PC-3 (cell line): ENCODE data around the gene NRIP1. TPM values are rescaled to one million over a fixed set of nuclear protein-coding genes. Genes with fewer than 3 reads are reported as not detected.

Experiments used
- ATAC-seq: fragments of 200-7000 bp; cut with Tn5 transposase; 2 replicates; pipeline ENCODE4 v1.9.1; 2020; ENCODE audit warnings: mild to moderate bottlenecking, moderate library complexity
- BruUV-seq: library from RNA; stranded (reverse); fragments of 400-500 nt; replicated peaks from 2 replicates; lab custom pipeline; 2021; lab: Mats Ljungman, UMichigan
- CTCF ChIA-PET: fragments of 300-600 bp; sonication (Branson Sonifier 250); formaldehyde crosslinking; loops from one replicate; lab custom pipeline; 2022; ENCODE audit warnings: antibody characterized with exemption; lab: Charles Lee
- POLR2A ChIA-PET: fragments of 300-600 bp; sonication (Branson Sonifier 250); formaldehyde crosslinking; loops from one replicate; lab custom pipeline; 2022; ENCODE audit warnings: antibody characterized with exemption; ENCODE audit not compliant: unreplicated experiment; lab: Charles Lee
- DNase-seq: peaks from one replicate; pipeline ENCODE4 v3.0.0-alpha.2; 2015
- H2AFZ ChIP-seq: fragments of 300-600 bp; sonication (generic); 2 replicates; pipeline ENCODE4 v1.6.0; 2016; ENCODE audit warnings: antibody characterized with exemption, low read length
- H3F3A ChIP-seq: fragments of 300-600 bp; sonication (generic); one replicate; pipeline ENCODE4 v1.6.0; 2017; ENCODE audit warnings: antibody characterized with exemption, low read length, control low read depth, mild to moderate bottlenecking; ENCODE audit not compliant: unreplicated experiment
- H3K27ac ChIP-seq: fragments of 300-600 bp; sonication (generic); 2 replicates; pipeline ENCODE4 v1.5.1; 2016; ENCODE audit warnings: mild to moderate bottlenecking, low read length
- H3K27me3 ChIP-seq: fragments of 300-600 bp; sonication (generic); 2 replicates; pipeline ENCODE4 v1.6.1; 2016; ENCODE audit warnings: low read length, mixed read lengths
- H3K36me3 ChIP-seq: fragments of 300-600 bp; sonication (generic); 2 replicates; pipeline ENCODE4 v1.6.1; 2016; ENCODE audit warnings: low read depth, mixed run types, low read length, mixed read lengths
- H3K4me1 ChIP-seq: fragments of 300-600 bp; sonication (generic); 2 replicates; pipeline ENCODE4 v1.5.1; 2016; ENCODE audit warnings: low read length; ENCODE audit not compliant: insufficient read depth
- H3K4me2 ChIP-seq: fragments of 300-600 bp; sonication (generic); 2 replicates; pipeline ENCODE4 v1.6.0; 2016; ENCODE audit warnings: low read length
- H3K4me3 ChIP-seq: fragments of 300-600 bp; sonication (generic); 2 replicates; pipeline ENCODE4 v1.5.1; 2016; ENCODE audit warnings: mild to moderate bottlenecking, low read length, mixed read lengths
- H3K79me2 ChIP-seq: fragments of 300-600 bp; sonication (generic); 2 replicates; pipeline ENCODE4 v1.6.1; 2017; ENCODE audit warnings: low read length, mixed read lengths
- H3K9ac ChIP-seq: fragments of 300-600 bp; sonication (generic); 2 replicates; pipeline ENCODE4 v1.6.0; 2016; ENCODE audit warnings: mild to moderate bottlenecking, low read length
- H3K9me2 ChIP-seq: fragments of 300-600 bp; sonication (generic); replicated peaks from 2 replicates; pipeline ENCODE4 v1.6.1; 2016; ENCODE audit warnings: mixed run types, low read length, mixed read lengths
- H3K9me3 ChIP-seq: fragments of 300-600 bp; sonication (generic); 2 replicates; pipeline ENCODE4 v1.6.1; 2016; ENCODE audit warnings: low read length, mixed read lengths
- H4K20me1 ChIP-seq: fragments of 300-600 bp; sonication (generic); 2 replicates; pipeline ENCODE4 v1.6.1; 2016; ENCODE audit warnings: low read length, mixed read lengths
- EZH2 ChIP-seq: fragments of 300-600 bp; sonication (generic); IDR thresholded peaks from one replicate; pipeline ENCODE4 v1.6.1; 2017; ENCODE audit warnings: antibody characterized with exemption, mild to moderate bottlenecking, low read length; ENCODE audit not compliant: unreplicated experiment
- EZH2phosphoT487 ChIP-seq: fragments of 300-600 bp; sonication (generic); IDR thresholded peaks from 2 replicates; pipeline ENCODE4 v1.6.1; 2018; ENCODE audit warnings: mild to moderate bottlenecking, antibody characterized with exemption, low read length, borderline replicate concordance
- intact Hi-C: fragments of 100-400 bp; cut with micrococcal nuclease; formaldehyde crosslinking; loops from 2 replicates; pipeline ENCODE4 v1.9.0; 2023
- total RNA-seq: library from RNA; depleted of rRNA; stranded (reverse); fragments of >200 nt; gene quantifications from 2 replicates; pipeline ENCODE4 v1.2.3, GENCODE V29; 2014
- TF ChIP-seq, protein P1 (sequence below): fragments of 300-600 bp; sonication (generic); conservative IDR thresholded peaks from 2 replicates; pipeline ENCODE4 v1.5.1; 2017; ENCODE audit warnings: antibody characterized with exemption, low read depth, mild to moderate bottlenecking, low read length

The NRIP1 gene
- total RNA-seq, 1 experiment from 2014 or later: 69.2 TPM

- H3K9ac ChIP-seq: no peak overlapping the region
- no peaks in the 10 kb centered on the region for H3K4me1 ChIP-seq
- H3K4me3 ChIP-seq: no peak overlapping the region
- H3K27me3 ChIP-seq: no peaks in the 10 kb centered on the region
- BruUV-seq: no TSS peak
- no peaks in the 10 kb centered on the region for H3F3A ChIP-seq
- no peaks in the 10 kb centered on the region for H3K9me2 ChIP-seq
- H3K4me2 ChIP-seq: no peak overlapping the region
- no peak overlapping the region for H3K27ac ChIP-seq
- TF ChIP-seq EZH2phosphoT487: no peak
- no peak for TF ChIP-seq EZH2
- TF ChIP-seq, protein P1, sequence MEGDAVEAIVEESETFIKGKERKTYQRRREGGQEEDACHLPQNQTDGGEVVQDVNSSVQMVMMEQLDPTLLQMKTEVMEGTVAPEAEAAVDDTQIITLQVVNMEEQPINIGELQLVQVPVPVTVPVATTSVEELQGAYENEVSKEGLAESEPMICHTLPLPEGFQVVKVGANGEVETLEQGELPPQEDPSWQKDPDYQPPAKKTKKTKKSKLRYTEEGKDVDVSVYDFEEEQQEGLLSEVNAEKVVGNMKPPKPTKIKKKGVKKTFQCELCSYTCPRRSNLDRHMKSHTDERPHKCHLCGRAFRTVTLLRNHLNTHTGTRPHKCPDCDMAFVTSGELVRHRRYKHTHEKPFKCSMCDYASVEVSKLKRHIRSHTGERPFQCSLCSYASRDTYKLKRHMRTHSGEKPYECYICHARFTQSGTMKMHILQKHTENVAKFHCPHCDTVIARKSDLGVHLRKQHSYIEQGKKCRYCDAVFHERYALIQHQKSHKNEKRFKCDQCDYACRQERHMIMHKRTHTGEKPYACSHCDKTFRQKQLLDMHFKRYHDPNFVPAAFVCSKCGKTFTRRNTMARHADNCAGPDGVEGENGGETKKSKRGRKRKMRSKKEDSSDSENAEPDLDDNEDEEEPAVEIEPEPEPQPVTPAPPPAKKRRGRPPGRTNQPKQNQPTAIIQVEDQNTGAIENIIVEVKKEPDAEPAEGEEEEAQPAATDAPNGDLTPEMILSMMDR: no peak
- no peak for DNase-seq
- no peak overlapping the region for H2AFZ ChIP-seq
- 0 out of 2 replicates have a peak, but pooled peaks cover 6% of the 10 kb centered on the region for H4K20me1 ChIP-seq
- ATAC-seq: no peak
- H3K79me2 ChIP-seq: peaks cover 96% of the 10 kb centered on the region
- ChIA-PET CTCF (no interaction called here), POLR2A (no interaction called here)
- peaks cover 43% of the 10 kb centered on the region for H3K36me3 ChIP-seq
- H3K9me3 ChIP-seq: no peaks in the 10 kb centered on the region
- intact Hi-C loops: no loop called here
Observed at GRCh38 chr21:14982336-14982735, 82.5 kb downstream of the NRIP1 start.

GRCh38 chr21:14981246-14981645 is 83.6 kb downstream of the NRIP1 start:
- no peak for ATAC-seq
- intact Hi-C loops: no loop called here
- Histone ChIP-seq H3K9me3 (no peaks in the 10 kb centered on the region), H3K4me2 (no peak overlapping the region), H3K27me3 (no peaks in the 10 kb centered on the region), H2AFZ (no peak overlapping the region), H3K9me2 (no peaks in the 10 kb centered on the region), H3K79me2 (peaks cover 97% of the 10 kb centered on the region), H3F3A (no peaks in the 10 kb centered on the region), H3K9ac (no peak overlapping the region), H3K27ac (no peak overlapping the region), H3K4me1 (no peaks in the 10 kb centered on the region), H3K4me3 (no peak overlapping the region), H4K20me1 (0 out of 2 replicates have a peak, but pooled peaks cover 6% of the 10 kb centered on the region), H3K36me3 (peaks cover 34% of the 10 kb centered on the region)
- DNase-seq: no peak
- TF ChIP-seq, protein P1: no peak
- no peak for TF ChIP-seq EZH2phosphoT487
- TF ChIP-seq EZH2: no peak
- no TSS peak for BruUV-seq
- POLR2A ChIA-PET: no interaction called here
- CTCF ChIA-PET: no interaction called here

DNA sequence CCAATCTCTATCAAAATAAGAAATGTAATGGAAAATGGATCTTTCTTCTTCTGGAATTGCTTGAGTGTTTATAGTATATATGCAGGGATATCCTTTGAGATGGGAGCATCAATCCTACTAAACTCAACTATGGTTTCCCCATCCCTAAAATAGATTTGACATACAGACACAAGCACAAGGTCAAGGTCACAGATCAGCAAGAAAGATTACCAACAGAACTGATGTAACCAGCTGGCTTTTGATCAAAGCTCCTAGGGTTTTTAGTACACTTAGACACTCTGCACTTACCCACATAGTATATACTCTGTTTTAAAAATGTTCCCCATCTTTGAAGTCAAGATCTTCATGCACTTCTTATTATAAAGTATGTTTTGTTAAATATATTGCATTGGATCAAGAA is 85.5 kb downstream of the NRIP1 start:
- Histone ChIP-seq H2AFZ (no peak overlapping the region), H3K4me3 (no peak overlapping the region), H4K20me1 (0 out of 2 replicates have a peak, but pooled peaks cover 6% of the 10 kb centered on the region), H3K79me2 (peaks cover 95% of the 10 kb centered on the region), H3K27ac (no peak overlapping the region), H3F3A (no peaks in the 10 kb centered on the region), H3K4me1 (no peaks in the 10 kb centered on the region), H3K9ac (no peak overlapping the region), H3K4me2 (no peak overlapping the region), H3K9me3 (no peaks in the 10 kb centered on the region), H3K36me3 (peaks cover 26% of the 10 kb centered on the region), H3K9me2 (no peaks in the 10 kb centered on the region), H3K27me3 (no peaks in the 10 kb centered on the region)
- CTCF ChIA-PET: no interaction called here
- DNase-seq (no peak), ATAC-seq (no peak)
- TF ChIP-seq EZH2phosphoT487: no peak
- TF ChIP-seq EZH2: no peak
- TF ChIP-seq, protein P1: no peak
- no TSS peak for BruUV-seq
- POLR2A ChIA-PET: no interaction called here
- intact Hi-C loops: no loop called here
